ENCODE data around the gene IL27RA. TPM values are rescaled to one million over a fixed set of nuclear protein-coding genes. Genes with fewer than 3 reads are reported as not detected.

The IL27RA gene
- 5.6 TPM for total RNA-seq
- long read RNA-seq, transcript IL27RA-201 (14 exons, 2,962 nt) = major isoform, 6 of 6 reads
- long read RNA-seq, partial matches to known transcripts = 0 of 6 reads
- long read RNA-seq, other reads (novel, unspliced or antisense) = 0 of 6 reads

DNA sequence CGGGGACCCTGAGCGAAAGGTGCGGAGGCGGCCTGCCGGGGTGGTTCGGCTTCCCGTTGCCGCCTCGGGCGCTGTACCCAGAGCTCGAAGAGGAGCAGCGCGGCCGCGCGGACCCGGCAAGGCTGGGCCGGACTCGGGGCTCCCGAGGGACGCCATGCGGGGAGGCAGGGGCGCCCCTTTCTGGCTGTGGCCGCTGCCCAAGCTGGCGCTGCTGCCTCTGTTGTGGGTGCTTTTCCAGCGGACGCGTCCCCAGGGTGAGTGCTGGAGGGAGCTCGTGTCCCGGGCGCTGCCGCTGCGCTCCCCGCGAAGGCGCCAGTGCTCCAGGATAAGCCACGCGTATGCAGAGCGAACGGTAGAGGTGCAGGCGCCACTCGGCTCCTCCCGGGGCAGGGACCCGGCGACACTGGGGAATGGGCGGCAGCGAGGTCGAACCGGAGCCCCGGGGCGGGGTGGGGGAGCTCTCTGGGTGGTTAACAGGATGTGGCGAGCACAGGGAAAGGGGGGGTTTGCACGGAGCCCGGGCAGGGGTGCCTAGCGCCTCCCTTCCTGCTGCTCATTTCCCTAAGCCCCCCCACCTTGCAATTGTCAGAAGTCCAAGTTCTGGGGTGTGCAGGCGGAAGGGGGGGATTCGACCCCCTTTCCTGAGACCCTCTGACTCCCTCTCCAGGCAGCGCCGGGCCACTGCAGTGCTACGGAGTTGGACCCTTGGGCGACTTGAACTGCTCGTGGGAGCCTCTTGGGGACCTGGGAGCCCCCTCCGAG, at the start of gene IL27RA:
Gene IL27RA, plus strand, starts transcription at position 44 of the 762 bp plus-strand sequence. Its CDS starts 111 bp downstream, at position 155.
- DNase-seq (ENCODE audit: missing footprints) = peak; percentile 86
- intact Hi-C loops (cut with DNase I) = no loop called here
- peak; percentile 78 for ATAC-seq

DNA sequence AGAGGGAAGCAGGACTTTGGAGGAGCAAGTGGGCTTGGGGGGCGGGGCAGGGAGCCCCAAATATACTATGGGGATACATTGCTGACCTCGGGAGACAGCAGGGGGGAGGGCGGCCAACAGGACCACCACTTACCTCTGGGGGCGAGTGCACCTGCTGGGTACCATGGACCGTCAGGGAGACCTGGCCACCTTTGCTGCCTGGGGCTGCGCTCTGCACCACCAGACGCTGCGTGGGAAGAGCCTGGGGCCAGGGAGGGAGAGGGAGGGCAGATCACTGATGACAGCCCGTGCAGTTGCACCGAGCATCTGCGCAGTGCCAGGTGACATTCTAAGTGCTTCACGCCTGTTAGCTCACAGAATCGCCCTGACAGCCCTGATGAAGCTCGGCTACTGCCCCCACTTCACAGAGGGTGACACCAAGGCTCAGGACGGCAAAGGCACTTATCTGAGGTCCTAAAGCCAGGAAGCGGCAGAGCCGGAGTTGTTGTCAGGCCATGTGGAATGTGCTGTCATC, 49.5 kb upstream of the IL27RA start:
- intact Hi-C loops (cut with DNase I) = no loop called here
- no peak for ATAC-seq
- no peak for DNase-seq (ENCODE audit: missing footprints)

DNA sequence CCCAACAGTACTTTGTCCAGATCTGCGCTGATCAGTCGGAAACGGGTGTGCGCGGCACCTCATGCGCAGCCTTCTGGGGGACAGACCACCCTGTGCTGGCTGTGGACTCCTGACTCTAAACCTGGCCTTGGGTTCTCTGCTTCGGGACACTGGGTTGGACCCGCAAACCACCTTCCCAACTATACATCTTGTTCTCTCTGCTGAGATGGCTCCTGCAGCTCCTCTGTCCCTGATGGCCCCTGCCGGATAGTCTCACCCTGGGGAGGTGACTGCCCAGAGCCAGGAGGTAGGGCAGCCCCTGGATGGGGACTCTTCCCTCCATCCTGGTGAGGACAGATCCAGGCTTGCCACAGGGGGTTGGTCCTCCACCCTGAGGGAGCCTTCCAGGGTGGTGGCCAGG, 48.8 kb upstream of the IL27RA start:
- ATAC-seq (no peak), DNase-seq (ENCODE audit: missing footprints) (peak; percentile 41)

DNA sequence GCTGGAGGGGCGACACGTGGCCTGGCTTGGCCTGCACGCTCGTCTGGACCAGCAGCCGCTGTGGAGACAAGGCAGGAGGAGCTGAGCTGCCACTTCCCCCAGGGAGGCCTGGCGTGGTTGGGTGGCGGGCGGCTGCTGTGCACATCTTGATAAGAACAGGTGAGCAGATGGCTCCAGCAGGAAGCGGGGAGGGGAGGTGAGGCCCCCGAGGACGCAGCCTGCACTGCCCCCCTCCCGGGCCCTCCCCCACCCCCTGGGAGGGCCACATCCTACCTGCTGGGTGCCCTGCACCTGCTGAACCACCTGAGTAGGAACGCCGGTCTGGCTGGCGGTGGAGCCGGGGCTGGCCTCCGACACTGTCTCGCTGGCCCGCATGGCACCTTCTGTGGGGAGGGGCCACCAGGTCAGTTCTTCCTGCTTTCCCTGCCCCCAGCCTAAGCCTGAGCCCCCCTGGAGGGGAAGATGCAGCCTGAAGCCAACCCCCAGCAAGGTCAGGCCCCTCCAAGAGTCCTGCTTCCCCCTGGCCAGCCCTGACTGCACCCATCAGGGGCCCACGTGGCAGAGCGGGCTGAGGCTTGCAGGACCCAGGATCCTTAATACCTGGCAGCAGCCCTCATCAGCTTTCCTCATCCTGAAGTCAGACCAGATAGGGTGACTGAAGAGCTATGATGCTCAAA, 48.2 kb upstream of the IL27RA start:
- DNase-seq (ENCODE audit: missing footprints) (peak; percentile 62), ATAC-seq (no peak)
- intact Hi-C loops (cut with DNase I) = no loop called here

More for the DNA sequence above, 48.8 kb upstream of the IL27RA start:
- intact Hi-C loops (cut with DNase I) = no loop called here

DNA sequence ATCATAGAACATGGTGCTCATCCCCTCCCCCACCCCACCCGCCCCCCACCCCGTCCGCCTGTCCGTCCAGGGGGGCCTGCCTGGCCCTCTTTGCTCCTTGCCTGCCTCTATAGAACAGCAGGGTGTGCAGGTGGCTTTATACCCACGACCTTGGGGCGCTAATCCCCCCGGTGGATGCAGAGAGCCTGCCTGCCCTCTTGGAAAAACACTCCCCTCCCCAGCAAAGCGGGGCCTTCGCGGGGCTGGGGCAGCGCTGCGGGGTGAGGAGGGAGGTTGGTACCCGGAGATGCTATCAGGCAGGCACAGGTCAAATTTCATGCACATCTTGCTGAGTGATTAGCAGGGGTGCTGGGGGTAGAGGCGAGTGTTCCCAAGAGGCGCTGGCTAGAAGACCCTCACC, 47.4 kb upstream of the IL27RA start:
- no peak for ATAC-seq
- DNase-seq (ENCODE audit: missing footprints) = peak; percentile 9
- intact Hi-C loops (cut with DNase I) = no loop called here

DNA sequence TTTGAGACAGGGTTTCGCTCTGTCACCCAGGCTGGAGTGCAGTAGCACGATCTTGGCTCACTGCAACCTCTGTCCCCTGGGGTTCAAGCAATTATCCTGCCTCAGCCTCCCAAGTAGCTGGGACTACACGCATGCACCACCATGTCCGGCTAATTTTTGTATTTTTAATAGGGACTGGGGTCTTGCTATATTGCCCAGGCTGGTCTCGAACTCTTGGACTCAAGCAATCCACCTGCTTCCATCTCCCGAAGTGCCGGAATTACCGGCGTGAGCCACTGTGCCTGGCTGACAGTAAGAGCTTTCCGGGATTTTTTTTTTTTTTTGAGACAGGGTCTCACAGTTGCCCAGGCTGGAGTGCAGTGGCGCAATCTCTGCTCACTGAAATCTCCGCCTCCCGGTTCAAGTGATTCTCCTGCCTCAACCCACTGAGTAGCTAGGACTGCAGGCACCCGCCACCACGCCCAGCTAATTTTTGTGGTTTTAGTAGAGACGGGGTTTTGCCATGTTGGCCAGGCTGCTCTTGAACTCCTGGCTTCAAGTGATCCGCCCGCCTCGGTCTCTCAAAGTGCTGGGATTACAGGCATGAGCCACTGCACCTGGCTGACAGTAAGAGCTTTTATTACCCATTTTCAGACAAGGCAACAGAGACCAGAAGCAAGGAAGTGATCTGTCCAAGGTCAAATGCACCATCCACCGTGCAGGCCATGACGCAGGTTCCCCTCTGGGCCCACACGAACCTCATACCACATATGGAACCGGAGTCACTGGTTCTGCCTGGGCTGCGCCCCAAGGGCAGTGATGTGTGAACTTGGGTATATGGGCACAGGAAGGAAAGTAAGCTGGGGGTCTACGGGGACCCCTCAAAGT, 46.5 kb upstream of the IL27RA start:
- DNase-seq (ENCODE audit: missing footprints) = peak; percentile 67
- no peak for ATAC-seq
- intact Hi-C loops (cut with DNase I) = no loop called here

DNA sequence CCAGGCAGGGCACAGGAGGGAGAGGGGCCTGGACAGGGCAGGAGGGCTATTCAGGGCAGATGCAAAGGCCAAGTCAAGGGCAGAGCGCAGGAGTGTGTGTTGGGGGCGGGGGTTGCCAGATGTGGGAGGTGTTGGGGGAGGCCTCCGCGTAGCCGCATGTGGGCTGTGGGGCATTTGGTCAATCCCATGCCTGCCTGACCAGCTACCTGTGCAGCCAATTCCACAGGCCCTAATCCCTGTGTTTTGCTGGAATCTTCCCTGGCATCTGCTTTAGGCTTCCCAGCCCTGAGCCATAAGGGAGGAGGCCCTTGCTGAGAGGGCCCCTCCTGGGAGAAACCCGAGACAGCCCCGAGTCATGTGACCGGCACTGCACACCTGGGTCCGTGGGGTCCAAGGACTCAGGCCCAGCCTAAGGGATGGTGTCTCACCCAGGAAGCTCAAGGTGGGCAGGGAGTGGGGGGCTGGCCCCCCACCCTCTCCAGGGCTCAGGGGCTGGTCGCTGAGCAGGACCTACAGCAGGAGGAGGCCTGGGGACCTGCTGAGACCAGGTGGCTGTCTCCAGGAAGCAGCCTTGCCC, 45.7 kb upstream of the IL27RA start:
- intact Hi-C loops (cut with DNase I) = no loop called here
- ATAC-seq = peak; percentile 1
- peak; percentile 53 for DNase-seq (ENCODE audit: missing footprints)

DNA sequence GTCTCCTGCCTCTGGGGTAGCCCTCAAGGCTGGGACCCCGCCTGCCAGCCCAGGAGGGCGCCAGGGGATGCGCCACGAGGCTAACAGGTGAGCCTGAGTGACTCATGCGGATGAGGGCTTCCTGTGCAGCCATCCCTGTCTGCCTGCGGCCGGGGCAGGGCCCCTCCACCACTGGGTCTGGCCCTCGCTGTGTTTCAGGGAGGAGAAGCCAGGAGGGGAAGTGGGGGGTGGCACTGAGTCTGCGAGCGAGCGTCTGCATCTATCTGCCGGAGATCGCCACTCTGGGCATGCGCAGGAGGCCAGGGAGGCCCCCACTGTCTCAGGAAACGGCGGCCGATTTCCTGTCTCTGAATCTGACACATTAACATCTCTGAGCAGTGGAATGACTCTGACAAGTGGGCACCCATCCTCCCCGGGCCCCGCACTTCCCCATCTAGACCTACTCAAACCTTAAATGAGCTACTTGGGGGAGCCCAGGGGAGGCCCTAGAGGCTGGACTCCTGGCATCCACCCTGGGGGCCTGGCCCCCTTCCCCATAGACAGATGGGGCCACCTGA, 45.1 kb upstream of the IL27RA start:
- ATAC-seq = peak; percentile 64
- intact Hi-C loops (cut with DNase I) = no loop called here
- DNase-seq (ENCODE audit: missing footprints) = peak; percentile 95

DNA sequence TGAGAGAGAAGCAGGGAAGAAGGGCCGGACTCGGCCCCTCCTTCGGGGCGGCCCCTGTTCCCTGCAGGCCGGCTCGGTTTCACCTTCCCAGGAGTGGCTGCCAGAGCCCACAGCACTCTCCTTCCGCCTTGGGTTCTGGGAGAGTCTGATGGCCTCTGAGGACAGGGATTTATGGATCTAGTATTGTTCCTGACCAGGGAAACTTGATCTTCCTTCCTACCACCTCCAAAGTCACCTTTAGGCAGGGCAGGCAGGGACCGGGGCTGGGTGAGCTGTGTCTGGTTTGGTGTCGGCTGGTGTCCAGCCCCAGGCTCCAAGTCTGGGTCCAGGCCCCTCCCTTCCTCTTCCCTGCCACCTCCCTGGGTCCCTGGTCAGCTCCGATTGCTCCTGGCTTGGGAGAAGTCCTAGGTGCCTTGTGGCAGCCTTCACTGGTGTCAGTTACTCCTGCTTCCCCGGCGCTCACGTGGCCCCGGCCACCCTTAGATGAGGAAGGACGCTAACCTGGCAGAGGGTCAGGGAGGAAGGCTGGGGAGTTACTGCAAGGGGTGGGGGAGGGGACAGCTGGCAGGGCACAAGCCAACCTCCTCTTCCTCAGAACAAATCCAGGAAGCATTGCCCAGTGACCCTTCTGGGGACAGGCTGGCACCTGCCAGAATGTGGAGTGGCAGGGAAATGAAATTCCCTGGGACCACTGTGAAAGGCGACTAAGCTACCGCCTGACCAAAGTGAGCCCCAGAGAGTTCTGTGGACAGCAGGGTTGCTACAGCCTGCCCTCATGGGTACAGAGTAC, 44.3 kb upstream of the IL27RA start:
- ATAC-seq (peak; percentile 66), DNase-seq (ENCODE audit: missing footprints) (peak; percentile 81)
- intact Hi-C loops (cut with DNase I) = no loop called here

DNA sequence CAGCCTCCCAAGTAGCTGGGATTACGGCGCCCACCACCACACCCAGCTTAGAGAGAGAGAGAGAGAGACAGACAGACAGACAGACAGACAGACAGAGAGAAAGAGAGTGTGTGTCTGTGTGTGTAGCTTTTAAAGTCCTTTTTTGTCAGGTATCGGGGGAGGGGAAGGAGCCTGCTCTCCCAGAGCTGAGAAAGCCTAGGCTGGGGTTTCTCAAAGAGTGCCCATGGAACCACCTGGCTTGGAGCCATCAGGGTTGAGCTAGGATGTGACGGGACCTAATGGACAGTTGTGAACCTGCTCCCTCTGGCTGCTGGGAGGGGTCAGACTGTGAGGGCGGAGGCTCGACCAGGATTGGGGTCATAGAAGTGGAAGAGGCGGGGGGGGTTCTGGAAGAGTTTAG, 42.1 kb upstream of the IL27RA start:
- ATAC-seq (no peak), DNase-seq (ENCODE audit: missing footprints) (peak; percentile 18)
- intact Hi-C loops (cut with DNase I) = no loop called here

DNA sequence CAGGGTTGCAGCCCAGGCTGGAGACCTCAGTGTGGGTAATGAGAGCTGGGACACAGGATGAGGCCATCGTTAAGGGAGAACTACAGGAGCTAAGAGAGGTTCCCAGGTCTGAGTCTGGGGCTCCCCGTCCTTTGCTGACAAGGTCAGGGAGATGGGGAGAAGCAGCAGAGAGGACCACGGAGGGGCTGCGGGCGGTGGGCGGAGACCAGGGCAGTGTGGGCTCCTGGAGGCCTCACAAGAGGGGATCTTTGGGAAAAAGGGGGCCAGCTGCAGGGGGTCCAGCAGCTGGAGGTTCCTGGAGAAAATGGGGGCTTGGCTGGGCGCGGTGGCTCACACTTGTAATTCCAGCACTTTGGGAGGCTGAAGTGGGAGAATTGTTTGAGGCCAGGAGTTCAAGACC, 41.5 kb upstream of the IL27RA start:
- intact Hi-C loops (cut with DNase I) = no loop called here
- ATAC-seq (no peak), DNase-seq (ENCODE audit: missing footprints) (peak; percentile 15)

DNA sequence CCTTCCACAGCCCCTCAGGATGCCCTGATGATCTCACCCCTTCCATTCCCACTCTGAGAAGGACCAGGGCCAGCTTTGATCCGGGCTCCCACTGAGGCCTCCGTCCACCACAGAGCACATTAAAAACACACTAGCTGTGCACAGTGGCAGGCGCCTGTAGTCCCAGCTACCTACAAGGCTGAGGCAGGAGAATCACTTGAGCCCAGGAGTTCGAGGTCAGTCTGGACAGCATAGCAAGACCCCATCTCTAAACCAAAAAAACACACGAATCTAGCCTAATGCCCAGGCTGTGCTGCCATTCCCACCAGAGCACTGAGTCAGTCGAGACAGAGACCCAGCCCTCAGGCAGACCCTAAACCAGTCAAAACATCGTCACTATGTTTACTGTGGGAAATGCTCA, 39.5 kb upstream of the IL27RA start:
- intact Hi-C loops (cut with DNase I) = no loop called here
- ATAC-seq (no peak), DNase-seq (ENCODE audit: missing footprints) (no peak)

DNA sequence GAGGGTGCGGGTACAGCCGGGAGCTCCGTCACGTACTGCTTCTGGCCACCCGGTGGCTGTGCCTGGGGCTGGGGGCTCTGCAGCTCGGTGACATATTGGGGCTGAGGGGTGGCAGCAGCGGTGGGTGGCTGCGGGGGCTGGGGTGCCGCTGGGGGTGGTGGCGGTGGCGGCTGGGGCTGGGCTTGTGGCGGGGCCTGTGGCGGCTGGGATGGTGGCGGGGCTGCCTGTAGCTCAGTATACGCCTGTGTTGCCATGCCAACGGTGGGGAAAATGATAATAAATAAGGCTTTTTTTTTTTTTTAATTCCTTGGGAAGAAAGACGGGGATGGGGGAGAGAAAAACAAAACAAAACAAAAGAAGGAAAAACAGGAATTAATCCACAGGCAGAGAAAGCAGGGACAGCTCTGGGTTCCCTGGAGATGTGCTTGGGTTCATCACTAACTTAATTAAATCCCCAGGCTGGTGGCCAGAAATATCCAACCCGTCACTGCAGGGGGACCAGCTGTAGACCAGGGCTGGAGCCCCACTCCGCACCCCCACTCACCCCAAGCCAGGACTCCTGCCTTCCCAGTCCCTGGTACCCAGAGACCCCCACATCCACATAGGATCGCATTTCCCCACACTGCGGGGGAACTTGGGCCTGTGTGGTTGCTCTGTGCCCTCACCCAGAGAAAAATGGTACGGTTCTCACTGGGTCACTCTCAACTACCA, 37.8 kb upstream of the IL27RA start:
- intact Hi-C loops (cut with DNase I) = no loop called here
- ATAC-seq (no peak), DNase-seq (ENCODE audit: missing footprints) (no peak)

DNA sequence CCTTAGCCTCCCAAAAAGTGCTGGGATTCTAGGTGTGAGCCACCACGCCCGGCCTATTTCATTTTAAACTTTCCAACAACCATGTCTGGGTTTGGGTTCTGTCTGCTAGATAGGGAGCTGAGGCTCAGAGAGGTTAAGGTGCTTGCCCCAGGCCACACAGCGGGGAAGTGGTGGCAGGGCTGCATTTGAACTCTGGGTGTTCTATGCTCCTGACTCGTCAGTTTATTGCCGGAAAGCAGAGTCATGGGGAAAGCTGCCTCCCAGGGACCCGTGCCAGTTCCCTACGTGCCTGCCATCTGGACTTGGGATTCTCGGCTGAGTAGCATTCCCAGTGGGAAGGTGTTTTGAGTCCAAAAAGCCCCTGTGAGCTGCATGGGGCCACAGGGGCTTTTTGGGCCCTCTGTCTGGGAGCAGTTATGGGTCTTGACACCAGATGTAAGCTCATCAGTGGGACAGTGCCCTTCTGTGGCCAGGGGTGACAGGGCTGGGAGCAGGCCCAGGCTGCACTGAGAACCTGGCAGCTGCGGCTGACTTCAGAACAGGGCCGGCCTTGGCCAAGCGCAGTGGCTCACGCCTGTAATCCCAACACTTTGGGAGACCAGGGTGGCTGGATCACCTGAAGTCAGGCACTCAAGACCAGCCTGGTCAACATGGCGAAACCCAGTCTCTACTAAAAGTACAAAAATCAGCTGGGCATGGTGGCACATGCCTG, 36.4 kb upstream of the IL27RA start:
- peak; percentile 60 for DNase-seq (ENCODE audit: missing footprints)
- ATAC-seq = peak; percentile 85
- intact Hi-C loops (cut with DNase I) = no loop called here

DNA sequence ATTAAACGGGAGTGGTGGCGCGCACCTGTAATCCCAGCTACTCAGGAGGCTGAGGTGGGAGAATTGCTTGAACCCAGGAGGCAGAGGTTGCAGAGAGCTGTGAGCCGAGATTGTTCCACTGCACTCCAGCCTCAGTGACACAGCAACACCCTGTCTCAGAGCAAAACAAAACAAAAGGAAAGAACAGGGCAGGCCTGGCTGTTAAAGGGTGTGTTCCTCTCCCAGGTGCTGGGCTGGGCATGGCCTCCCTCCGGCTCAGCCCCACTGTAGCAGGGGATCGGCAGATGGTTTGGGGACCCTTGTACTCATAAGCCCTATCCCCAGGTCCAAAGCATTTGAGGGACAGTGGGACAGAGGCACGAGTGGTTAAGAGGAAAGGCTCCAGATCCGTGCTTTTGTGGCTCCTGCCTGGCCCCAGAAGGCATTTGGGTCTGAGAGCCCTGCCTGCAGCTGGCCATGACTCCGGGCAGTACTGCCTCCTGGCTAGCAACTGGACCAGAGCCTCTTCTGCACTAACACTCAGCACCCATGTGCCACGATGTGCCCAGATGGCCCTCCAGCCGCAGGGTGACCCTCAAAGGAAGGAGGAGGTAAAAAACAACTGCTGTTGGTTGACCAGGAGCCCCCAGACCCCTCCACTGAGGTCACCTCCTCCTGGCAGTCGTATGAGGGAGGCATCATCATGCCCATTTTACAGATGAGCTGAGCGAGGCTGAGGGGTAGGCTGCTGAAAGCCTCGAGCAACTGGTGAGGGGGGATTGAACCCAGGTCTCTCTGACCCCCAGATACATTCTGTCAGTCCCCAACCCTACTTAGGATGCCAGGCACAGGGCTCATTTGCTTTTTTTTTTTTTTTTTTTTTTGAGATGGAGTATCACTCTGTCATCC, 35.4 kb upstream of the IL27RA start:
- DNase-seq (ENCODE audit: missing footprints) (peak; percentile 15), ATAC-seq (no peak)
- intact Hi-C loops (cut with DNase I) = no loop called here

All from Right ventricle myocardium inferior (tissue), 1 donor.